ENCODE data around the gene BTD. TPM values are rescaled to one million over a fixed set of nuclear protein-coding genes. Genes with fewer than 3 reads are reported as not detected.

BTD gene
- polyA plus RNA-seq, 2 of the 4 experiments (the other 2 are of a cell fraction): 17.6 to 17.8 TPM

DNA sequence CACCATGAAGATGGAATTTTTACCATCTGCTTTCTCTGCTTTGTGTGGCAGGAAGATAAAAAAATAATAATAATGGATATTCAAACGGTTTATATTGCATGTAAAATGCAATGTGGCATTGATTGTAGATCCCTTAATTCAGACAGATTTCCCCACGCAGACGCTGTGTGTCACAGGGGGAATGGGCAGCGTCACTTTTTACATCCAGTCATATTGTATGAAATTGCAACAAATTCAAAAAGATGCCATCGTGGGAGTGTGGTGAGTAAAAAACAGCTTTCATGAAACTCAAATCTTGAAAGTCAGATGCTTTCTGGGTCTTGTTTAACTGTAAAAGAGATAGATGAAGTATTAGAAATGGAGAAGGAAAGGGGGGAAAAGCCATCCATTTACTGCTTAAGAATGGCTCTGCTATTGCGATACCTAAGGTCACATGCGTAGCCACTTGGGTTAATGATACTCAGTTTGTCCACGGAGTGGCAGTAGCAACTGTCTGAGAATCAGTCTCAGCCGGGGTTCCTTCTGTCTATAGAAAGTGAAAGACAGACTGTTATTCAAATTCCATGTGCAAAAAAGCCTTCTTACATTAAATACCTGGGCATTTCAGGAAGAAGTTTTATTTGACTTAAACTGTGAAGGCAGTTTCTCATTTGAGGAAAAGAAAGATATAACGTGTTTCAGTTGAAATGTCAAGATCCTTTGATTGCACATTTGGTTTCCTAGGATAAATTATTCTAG is 28.5 kb downstream of the BTD start (continued):
- TF ChIP-seq, protein P1, sequence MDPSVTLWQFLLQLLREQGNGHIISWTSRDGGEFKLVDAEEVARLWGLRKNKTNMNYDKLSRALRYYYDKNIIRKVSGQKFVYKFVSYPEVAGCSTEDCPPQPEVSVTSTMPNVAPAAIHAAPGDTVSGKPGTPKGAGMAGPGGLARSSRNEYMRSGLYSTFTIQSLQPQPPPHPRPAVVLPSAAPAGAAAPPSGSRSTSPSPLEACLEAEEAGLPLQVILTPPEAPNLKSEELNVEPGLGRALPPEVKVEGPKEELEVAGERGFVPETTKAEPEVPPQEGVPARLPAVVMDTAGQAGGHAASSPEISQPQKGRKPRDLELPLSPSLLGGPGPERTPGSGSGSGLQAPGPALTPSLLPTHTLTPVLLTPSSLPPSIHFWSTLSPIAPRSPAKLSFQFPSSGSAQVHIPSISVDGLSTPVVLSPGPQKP (IDR thresholded peaks at IDR 0.05; ENCODE audit: low read depth, low read length): no peak
- TF ChIP-seq, protein P2, sequence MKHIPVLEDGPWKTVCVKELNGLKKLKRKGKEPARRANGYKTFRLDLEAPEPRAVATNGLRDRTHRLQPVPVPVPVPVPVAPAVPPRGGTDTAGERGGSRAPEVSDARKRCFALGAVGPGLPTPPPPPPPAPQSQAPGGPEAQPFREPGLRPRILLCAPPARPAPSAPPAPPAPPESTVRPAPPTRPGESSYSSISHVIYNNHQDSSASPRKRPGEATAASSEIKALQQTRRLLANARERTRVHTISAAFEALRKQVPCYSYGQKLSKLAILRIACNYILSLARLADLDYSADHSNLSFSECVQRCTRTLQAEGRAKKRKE (CRISPR knock-in tag; IDR thresholded peaks at IDR 0.05; ENCODE audit: low read depth): no peak
- TF ChIP-seq BHLHE40 (IDR thresholded peaks at IDR 0.05; ENCODE audit: low read depth, low read length): no peak
- TF ChIP-seq, protein P3, sequence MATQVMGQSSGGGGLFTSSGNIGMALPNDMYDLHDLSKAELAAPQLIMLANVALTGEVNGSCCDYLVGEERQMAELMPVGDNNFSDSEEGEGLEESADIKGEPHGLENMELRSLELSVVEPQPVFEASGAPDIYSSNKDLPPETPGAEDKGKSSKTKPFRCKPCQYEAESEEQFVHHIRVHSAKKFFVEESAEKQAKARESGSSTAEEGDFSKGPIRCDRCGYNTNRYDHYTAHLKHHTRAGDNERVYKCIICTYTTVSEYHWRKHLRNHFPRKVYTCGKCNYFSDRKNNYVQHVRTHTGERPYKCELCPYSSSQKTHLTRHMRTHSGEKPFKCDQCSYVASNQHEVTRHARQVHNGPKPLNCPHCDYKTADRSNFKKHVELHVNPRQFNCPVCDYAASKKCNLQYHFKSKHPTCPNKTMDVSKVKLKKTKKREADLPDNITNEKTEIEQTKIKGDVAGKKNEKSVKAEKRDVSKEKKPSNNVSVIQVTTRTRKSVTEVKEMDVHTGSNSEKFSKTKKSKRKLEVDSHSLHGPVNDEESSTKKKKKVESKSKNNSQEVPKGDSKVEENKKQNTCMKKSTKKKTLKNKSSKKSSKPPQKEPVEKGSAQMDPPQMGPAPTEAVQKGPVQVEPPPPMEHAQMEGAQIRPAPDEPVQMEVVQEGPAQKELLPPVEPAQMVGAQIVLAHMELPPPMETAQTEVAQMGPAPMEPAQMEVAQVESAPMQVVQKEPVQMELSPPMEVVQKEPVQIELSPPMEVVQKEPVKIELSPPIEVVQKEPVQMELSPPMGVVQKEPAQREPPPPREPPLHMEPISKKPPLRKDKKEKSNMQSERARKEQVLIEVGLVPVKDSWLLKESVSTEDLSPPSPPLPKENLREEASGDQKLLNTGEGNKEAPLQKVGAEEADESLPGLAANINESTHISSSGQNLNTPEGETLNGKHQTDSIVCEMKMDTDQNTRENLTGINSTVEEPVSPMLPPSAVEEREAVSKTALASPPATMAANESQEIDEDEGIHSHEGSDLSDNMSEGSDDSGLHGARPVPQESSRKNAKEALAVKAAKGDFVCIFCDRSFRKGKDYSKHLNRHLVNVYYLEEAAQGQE (IDR thresholded peaks at IDR 0.05): no peak
- no peak for TF ChIP-seq GATA3 (IDR thresholded peaks at IDR 0.05; ENCODE audit: borderline replicate concordance)
- TF ChIP-seq NPAS2 (CRISPR knock-in tag; IDR thresholded peaks at IDR 0.05; ENCODE audit: borderline replicate concordance): no peak
- no peak for TF ChIP-seq FOSB (CRISPR knock-in tag; IDR thresholded peaks at IDR 0.05)
- no peak for TF ChIP-seq HEYL (CRISPR knock-in tag; IDR thresholded peaks at IDR 0.05)
- no peak for TF ChIP-seq FOXS1 (CRISPR knock-in tag; IDR thresholded peaks at IDR 0.05)
- TF ChIP-seq, protein P4, sequence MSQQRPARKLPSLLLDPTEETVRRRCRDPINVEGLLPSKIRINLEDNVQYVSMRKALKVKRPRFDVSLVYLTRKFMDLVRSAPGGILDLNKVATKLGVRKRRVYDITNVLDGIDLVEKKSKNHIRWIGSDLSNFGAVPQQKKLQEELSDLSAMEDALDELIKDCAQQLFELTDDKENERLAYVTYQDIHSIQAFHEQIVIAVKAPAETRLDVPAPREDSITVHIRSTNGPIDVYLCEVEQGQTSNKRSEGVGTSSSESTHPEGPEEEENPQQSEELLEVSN (IDR thresholded peaks at IDR 0.05; ENCODE audit: borderline replicate concordance, low read depth): peak; percentile 25; the same call in 1 of the 2 replicates
- TF ChIP-seq TP53 (CRISPR knock-in tag; IDR thresholded peaks at IDR 0.05): no peak

DNA sequence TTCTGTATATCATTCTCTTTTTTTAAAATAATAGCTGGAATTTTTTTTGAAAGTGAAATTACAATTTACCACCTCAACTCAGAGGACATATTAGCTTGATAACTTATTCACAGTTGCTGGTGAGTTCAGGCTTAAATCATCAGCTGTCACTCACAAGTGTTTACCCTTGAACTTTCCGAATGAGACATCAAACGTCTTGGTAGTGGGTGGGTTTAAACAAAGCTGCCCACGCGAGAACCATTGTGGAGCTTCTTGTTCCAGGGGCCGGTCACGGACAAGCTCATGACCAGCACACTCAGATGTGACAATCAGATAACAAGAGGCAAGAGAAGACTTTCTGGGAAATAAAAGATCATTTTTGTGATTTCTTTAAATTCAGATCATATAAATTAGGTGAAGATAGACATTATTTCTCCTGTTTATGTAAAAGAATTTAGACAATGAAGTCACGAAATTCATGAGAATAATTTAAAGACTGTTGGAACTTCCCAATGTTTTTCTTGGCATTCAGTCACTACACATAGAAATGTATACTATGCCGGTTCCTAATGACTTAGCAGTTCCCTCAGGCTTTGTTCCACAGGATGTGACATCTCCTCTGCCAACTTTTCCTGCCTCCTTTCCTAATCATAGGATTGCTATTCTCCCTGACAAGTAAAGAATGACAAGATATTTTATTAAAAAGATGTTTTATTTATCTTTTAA is 29.3 kb downstream of the BTD start:
- Histone ChIP-seq H3K4me2 (peak overlapping the region; percentile 92), H3K9me3 (no peaks in the 10 kb centered on the region), H3K4me3 (peak overlapping the region; percentile 28), H3K27ac (peak overlapping the region; percentile 75 to 95), H3K4me1 (peaks cover 61% of the 10 kb centered on the region)
- FAIRE-seq (no peak), DNase-seq (ENCODE audit: low read depth in 1 of 2, low spot score in 1 of 2) (peak; percentile 58 to 70), ATAC-seq (peak; percentile 55 to 75)
- TF ChIP-seq POLR2AphosphoS2 (conservative IDR thresholded peaks at IDR 0.05; ENCODE audit: low read length) (no peak), GATA3 (IDR thresholded peaks at IDR 0.05; ENCODE audit: borderline replicate concordance) (peak; percentile 48; the same call in 1 of the 2 replicates), KDM5A (IDR thresholded peaks at IDR 0.05) (no peak), FOXS1 (CRISPR knock-in tag; IDR thresholded peaks at IDR 0.05) (peak; percentile 95; the same call in 1 of the 2 replicates), FOSB (CRISPR knock-in tag; IDR thresholded peaks at IDR 0.05) (no peak), JUNB (IDR thresholded peaks at IDR 0.05) (no peak), FOSL2 (IDR thresholded peaks at IDR 0.05) (no peak), FOSL2 (CRISPR knock-in tag; IDR thresholded peaks at IDR 0.05) (peak; percentile 27; the same call in 1 of the 2 replicates), MAFK (IDR thresholded peaks at IDR 0.05; ENCODE audit: partially characterized antibody) (peak; percentile 56), JUN (IDR thresholded peaks at IDR 0.05) (no peak), NFE2L2 (conservative IDR thresholded peaks at IDR 0.05; ENCODE audit: low read length) (no peak), EP300 (IDR thresholded peaks at IDR 0.05) (peak in 1 of 2 experiments; percentile 20; a peak in 1 of 5 replicates), RFX5 (IDR thresholded peaks at IDR 0.05) (no peak)
- TF ChIP-seq, protein P5, sequence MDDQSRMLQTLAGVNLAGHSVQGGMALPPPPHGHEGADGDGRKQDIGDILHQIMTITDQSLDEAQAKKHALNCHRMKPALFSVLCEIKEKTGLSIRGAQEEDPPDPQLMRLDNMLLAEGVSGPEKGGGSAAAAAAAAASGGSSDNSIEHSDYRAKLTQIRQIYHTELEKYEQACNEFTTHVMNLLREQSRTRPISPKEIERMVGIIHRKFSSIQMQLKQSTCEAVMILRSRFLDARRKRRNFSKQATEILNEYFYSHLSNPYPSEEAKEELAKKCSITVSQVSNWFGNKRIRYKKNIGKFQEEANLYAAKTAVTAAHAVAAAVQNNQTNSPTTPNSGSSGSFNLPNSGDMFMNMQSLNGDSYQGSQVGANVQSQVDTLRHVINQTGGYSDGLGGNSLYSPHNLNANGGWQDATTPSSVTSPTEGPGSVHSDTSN (IDR thresholded peaks at IDR 0.05): no peak
- TF ChIP-seq, protein P1 (IDR thresholded peaks at IDR 0.05; ENCODE audit: low read depth, low read length): no peak
- TF ChIP-seq, protein P6, sequence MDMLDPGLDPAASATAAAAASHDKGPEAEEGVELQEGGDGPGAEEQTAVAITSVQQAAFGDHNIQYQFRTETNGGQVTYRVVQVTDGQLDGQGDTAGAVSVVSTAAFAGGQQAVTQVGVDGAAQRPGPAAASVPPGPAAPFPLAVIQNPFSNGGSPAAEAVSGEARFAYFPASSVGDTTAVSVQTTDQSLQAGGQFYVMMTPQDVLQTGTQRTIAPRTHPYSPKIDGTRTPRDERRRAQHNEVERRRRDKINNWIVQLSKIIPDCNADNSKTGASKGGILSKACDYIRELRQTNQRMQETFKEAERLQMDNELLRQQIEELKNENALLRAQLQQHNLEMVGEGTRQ (IDR thresholded peaks at IDR 0.05): no peak
- ChIA-PET POLR2A (interaction anchor here (1.4 to 1.9 kb wide), 2 partner anchors 15 to 167 kb away, joined by 5 read pairs; partner anchors contain the start of gene ANKRD28), CTCF (interaction anchor here (0.6 to 5.8 kb wide), 33 partner anchors 10 to 617 kb away, joined by 3 to 59 read pairs (median 4); partner anchors contain the start of gene ANKRD28)
- under 1% methylated on average over 8 of the region's 8 CpGs for WGBS (ENCODE audit: missing lambda C conversion rate)
